ENCODE measurements around the gene RSRC1.
"Not testable (repeated sequence)": the region's sequence is repeated elsewhere in the genome, so short reads cannot be mapped to it uniquely, and the experiment has no call there.

Gene RSRC1

DNA sequence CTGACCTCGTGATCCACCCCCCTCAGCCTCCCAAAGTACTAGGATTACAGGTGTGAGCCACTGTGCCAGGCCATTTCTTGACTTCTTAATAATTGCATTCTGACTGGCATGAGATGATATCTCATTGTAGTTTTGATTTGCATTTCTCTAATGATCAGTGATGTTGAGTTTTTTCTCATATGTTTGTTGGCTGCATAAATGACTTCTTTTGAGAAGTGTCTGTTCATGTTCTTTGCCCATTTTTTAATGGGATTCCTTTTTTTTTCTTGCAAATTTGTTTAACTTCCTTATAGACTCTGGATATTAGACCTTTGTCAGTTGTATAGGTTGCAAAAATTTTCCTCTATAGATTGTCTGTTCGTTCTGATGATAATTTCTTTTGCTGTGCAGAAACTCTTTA is 3.7 kb downstream of the RSRC1 start:
- not testable (repeated sequence) for H2AFZ ChIP-seq (ENCODE audit: insufficient read depth, low read length, poor library complexity); H3K18ac ChIP-seq (ENCODE audit: low read length); H2BK12ac ChIP-seq (ENCODE audit: low read length); H3K4ac ChIP-seq (ENCODE audit: low read depth, low read length); H3K9ac ChIP-seq (ENCODE audit: low read length); H4K12ac ChIP-seq (ENCODE audit: low read depth, low read length); H4K91ac ChIP-seq (ENCODE audit: low read depth, low read length); H3K27me3 ChIP-seq (ENCODE audit: insufficient read depth, low read length); H3K27ac ChIP-seq (ENCODE audit: low read depth, low read length); H3K79me1 ChIP-seq (ENCODE audit: low read length); H3K14ac ChIP-seq (ENCODE audit: low read length); H2BK120ac ChIP-seq (ENCODE audit: insufficient read depth, low read length, poor library complexity); H3K9me3 ChIP-seq (ENCODE audit: insufficient read depth, low read depth, low read length); H2AK5ac ChIP-seq (ENCODE audit: low read length); H3K23ac ChIP-seq (ENCODE audit: low read length); H2BK5ac ChIP-seq (ENCODE audit: low read depth, low read length, poor library complexity); H3K79me2 ChIP-seq (ENCODE audit: control insufficient read depth, insufficient read depth, low read length, poor library complexity); H4K8ac ChIP-seq (ENCODE audit: low read depth, low read length); H3K4me2 ChIP-seq (ENCODE audit: low read length); H3K36me3 ChIP-seq (ENCODE audit: control insufficient read depth in 1 of 2, insufficient read depth in 2 of 2, low read length in 2 of 2); DNase-seq; H3K4me1 ChIP-seq (ENCODE audit: control insufficient read depth in 1 of 2, insufficient read depth in 2 of 2, low read length in 2 of 2); H3K4me3 ChIP-seq (ENCODE audit: low read depth, low read length)
- whole genome bisulfite sequencing (ENCODE audit: extremely low coverage, insufficient coverage, insufficient read length): no CpG with 5 or more reads among the region's 2 CpGs

DNA sequence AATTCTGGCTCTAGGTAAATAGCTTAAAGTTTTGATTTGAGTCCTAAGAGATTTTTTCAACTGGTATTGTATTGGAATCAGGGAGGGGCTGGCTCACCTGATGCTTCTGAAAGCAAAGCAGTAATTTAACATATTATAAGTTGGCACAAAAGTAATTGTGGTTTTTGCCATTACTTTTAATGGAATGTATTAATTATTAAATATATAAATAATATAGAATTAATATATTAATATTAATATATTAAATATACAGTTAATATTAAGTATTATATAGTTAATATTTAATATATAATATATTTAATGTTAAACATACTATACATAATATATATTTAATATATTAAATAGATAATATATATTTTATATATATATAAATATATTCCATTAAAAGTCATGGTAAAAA is 10.4 kb downstream of the RSRC1 start:
- Histone ChIP-seq H2BK5ac (ENCODE audit: low read depth, low read length, poor library complexity) (no peak overlapping the region), H3K4ac (ENCODE audit: low read depth, low read length) (no peak overlapping the region), H3K9ac (ENCODE audit: low read length) (no peak overlapping the region), H3K14ac (ENCODE audit: low read length) (no peak overlapping the region), H4K91ac (ENCODE audit: low read depth, low read length) (no peak overlapping the region), H3K9me3 (ENCODE audit: insufficient read depth, low read depth, low read length) (no peaks in the 10 kb centered on the region), H4K12ac (ENCODE audit: low read depth, low read length) (no peak overlapping the region), H3K4me3 (ENCODE audit: low read depth, low read length) (no peak overlapping the region), H4K8ac (ENCODE audit: low read depth, low read length) (no peak overlapping the region), H3K79me1 (ENCODE audit: low read length) (no peaks in the 10 kb centered on the region), H3K4me2 (ENCODE audit: low read length) (no peak overlapping the region), H3K4me1 (ENCODE audit: control insufficient read depth in 1 of 2, insufficient read depth in 2 of 2, low read length in 2 of 2) (no peaks in the 10 kb centered on the region), H3K27me3 (ENCODE audit: insufficient read depth, low read length) (no peaks in the 10 kb centered on the region), H3K36me3 (ENCODE audit: control insufficient read depth in 1 of 2, insufficient read depth in 2 of 2, low read length in 2 of 2) (peaks cover 2 to 3% of the 10 kb centered on the region in 2 experiments), H2AK5ac (ENCODE audit: low read length) (no peak overlapping the region), H3K79me2 (ENCODE audit: control insufficient read depth, insufficient read depth, low read length, poor library complexity) (no peaks in the 10 kb centered on the region), H2BK12ac (ENCODE audit: low read length) (no peak overlapping the region), H2AFZ (ENCODE audit: insufficient read depth, low read length, poor library complexity) (no peak overlapping the region), H3K27ac (ENCODE audit: low read depth, low read length) (no peak overlapping the region), H3K18ac (ENCODE audit: low read length) (no peak overlapping the region), H3K23ac (ENCODE audit: low read length) (no peak overlapping the region), H2BK120ac (ENCODE audit: insufficient read depth, low read length, poor library complexity) (no peak overlapping the region)
- DNase-seq: no peak

DNA sequence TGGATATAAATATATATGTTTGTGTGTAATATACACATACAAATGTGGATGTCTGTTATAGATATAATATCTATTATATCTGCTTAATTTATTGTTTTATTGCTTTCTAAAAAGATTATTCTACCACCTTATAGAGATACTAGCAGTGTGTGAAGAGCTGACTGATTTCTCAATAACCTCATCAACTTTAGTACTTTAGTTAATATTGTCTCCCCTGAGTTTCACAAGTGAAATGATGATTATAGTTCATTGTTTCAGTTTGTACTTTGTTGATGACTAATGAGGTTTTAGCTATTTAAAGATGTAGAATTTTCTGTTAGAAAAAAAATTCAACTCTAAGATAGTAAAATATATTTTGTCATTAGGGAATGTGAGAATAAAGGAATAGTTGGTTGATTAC is 11.4 kb downstream of the RSRC1 start:
- H3K9ac ChIP-seq (ENCODE audit: low read length): no peak overlapping the region
- no peak overlapping the region for H3K23ac ChIP-seq (ENCODE audit: low read length)
- H3K4me3 ChIP-seq (ENCODE audit: low read depth, low read length): no peak overlapping the region
- no peaks in the 10 kb centered on the region for H3K9me3 ChIP-seq (ENCODE audit: insufficient read depth, low read depth, low read length)
- no peak overlapping the region for H3K4ac ChIP-seq (ENCODE audit: low read depth, low read length)
- no peak overlapping the region for H2BK12ac ChIP-seq (ENCODE audit: low read length)
- H2BK5ac ChIP-seq (ENCODE audit: low read depth, low read length, poor library complexity): no peak overlapping the region
- H3K4me1 ChIP-seq (ENCODE audit: control insufficient read depth in 1 of 2, insufficient read depth in 2 of 2, low read length in 2 of 2): no peaks in the 10 kb centered on the region
- no peak overlapping the region for H2AFZ ChIP-seq (ENCODE audit: insufficient read depth, low read length, poor library complexity)
- no peak overlapping the region for H4K8ac ChIP-seq (ENCODE audit: low read depth, low read length)
- no peak overlapping the region for H2BK120ac ChIP-seq (ENCODE audit: insufficient read depth, low read length, poor library complexity)
- H2AK5ac ChIP-seq (ENCODE audit: low read length): no peak overlapping the region
- no peak overlapping the region for H3K4me2 ChIP-seq (ENCODE audit: low read length)
- no peak overlapping the region for H3K18ac ChIP-seq (ENCODE audit: low read length)
- no peaks in the 10 kb centered on the region for H3K27me3 ChIP-seq (ENCODE audit: insufficient read depth, low read length)
- no peaks in the 10 kb centered on the region for H3K79me1 ChIP-seq (ENCODE audit: low read length)
- no peak overlapping the region for H4K91ac ChIP-seq (ENCODE audit: low read depth, low read length)
- H3K36me3 ChIP-seq (ENCODE audit: control insufficient read depth in 1 of 2, insufficient read depth in 2 of 2, low read length in 2 of 2): peaks cover 2 to 3% of the 10 kb centered on the region in 2 experiments
- H3K14ac ChIP-seq (ENCODE audit: low read length): no peak overlapping the region
- no peak overlapping the region for H3K27ac ChIP-seq (ENCODE audit: low read depth, low read length)
- DNase-seq: no peak
- no peak overlapping the region for H4K12ac ChIP-seq (ENCODE audit: low read depth, low read length)
- H3K79me2 ChIP-seq (ENCODE audit: control insufficient read depth, insufficient read depth, low read length, poor library complexity): no peaks in the 10 kb centered on the region

DNA sequence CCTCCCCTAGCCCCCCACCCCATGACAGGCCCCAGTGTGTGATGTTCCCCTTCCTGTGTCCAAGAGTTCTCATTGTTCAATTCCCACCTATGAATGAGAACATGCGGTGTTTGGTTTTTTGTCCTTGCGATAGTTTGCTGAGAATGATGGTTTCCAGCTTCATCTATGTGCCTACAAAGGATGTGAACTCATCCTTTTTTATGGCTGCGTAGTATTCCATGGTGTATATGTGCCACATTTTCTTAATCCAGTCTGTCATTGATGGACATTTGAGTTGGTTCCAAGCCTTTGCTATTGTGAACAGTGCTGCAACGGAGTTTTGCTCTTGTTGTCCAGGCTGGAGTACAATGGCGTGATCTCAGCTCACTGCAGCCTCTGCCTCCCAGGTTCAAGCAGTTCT is 12.8 kb downstream of the RSRC1 start:
- H2BK5ac ChIP-seq (ENCODE audit: low read depth, low read length, poor library complexity); H3K4me3 ChIP-seq (ENCODE audit: low read depth, low read length); H3K36me3 ChIP-seq (ENCODE audit: control insufficient read depth in 1 of 2, insufficient read depth in 2 of 2, low read length in 2 of 2); H3K79me2 ChIP-seq (ENCODE audit: control insufficient read depth, insufficient read depth, low read length, poor library complexity); H3K18ac ChIP-seq (ENCODE audit: low read length); H4K12ac ChIP-seq (ENCODE audit: low read depth, low read length); H3K4me1 ChIP-seq (ENCODE audit: control insufficient read depth in 1 of 2, insufficient read depth in 2 of 2, low read length in 2 of 2); H3K4me2 ChIP-seq (ENCODE audit: low read length); H3K9me3 ChIP-seq (ENCODE audit: insufficient read depth, low read depth, low read length); H4K91ac ChIP-seq (ENCODE audit: low read depth, low read length); H2BK12ac ChIP-seq (ENCODE audit: low read length); H4K8ac ChIP-seq (ENCODE audit: low read depth, low read length); H3K9ac ChIP-seq (ENCODE audit: low read length); H3K27me3 ChIP-seq (ENCODE audit: insufficient read depth, low read length); H3K23ac ChIP-seq (ENCODE audit: low read length); H3K4ac ChIP-seq (ENCODE audit: low read depth, low read length); DNase-seq; H2BK120ac ChIP-seq (ENCODE audit: insufficient read depth, low read length, poor library complexity); H2AK5ac ChIP-seq (ENCODE audit: low read length); H3K79me1 ChIP-seq (ENCODE audit: low read length); H3K14ac ChIP-seq (ENCODE audit: low read length); H2AFZ ChIP-seq (ENCODE audit: insufficient read depth, low read length, poor library complexity); H3K27ac ChIP-seq (ENCODE audit: low read depth, low read length): not testable (repeated sequence)
- no CpG with 5 or more reads among the region's 5 CpGs for WGBS (ENCODE audit: extremely low coverage, insufficient coverage, insufficient read length)

All from trophoblast cell (in vitro differentiated cells and primary cell).